ENCODE data around the gene FGF4. TPM values are rescaled to one million over a fixed set of nuclear protein-coding genes. Genes with fewer than 3 reads are reported as not detected.

FGF4 gene
- total RNA-seq, 6 donors from 2014 or later, result not detected

GRCh38 chr11:69819541-69820070, 44.5 kb upstream of the FGF4 start:
- WGBS, 2 donors, result 4 to 8% methylated on average over 19 to 31 of the region's 40 CpGs
- Histone ChIP-seq H3K36me3 (no peaks in the 10 kb centered on the region), H3K27me3 (peaks cover 0 to 34% (median 17%) of the 10 kb centered on the region in 4 donors), H3K4me3 (no peak overlapping the region), H3K4me1 (peaks cover 0 to 23% (median 0%) of the 10 kb centered on the region in 4 donors), H3K27ac (no peak overlapping the region), H3K9me3 (no peaks in the 10 kb centered on the region)
- peak in 1 of 2 donors; percentile 80 for DNase-seq
- ATAC-seq (ENCODE audit: low FRiP score in 2 of 2), result no peak
- TF ChIP-seq EP300 (IDR thresholded peaks at IDR 0.05) (no peak), CTCF (IDR thresholded peaks at IDR 0.05) (no peak), POLR2AphosphoS5 (IDR thresholded peaks at IDR 0.05) (no peak), POLR2A (IDR thresholded peaks at IDR 0.05) (no peak)

- ATAC-seq (ENCODE audit: low FRiP score in 2 of 2) (no peak), DNase-seq (peak in 1 of 2 donors; percentile 80)
- WGBS, 2 donors, result 3 to 4% methylated on average over 35 to 42 of the region's 105 CpGs
- no peak within 1 kb of the TSS for H3K4me3 ChIP-seq
- TF ChIP-seq POLR2A (IDR thresholded peaks at IDR 0.05), result no peak
- TF ChIP-seq EP300 (IDR thresholded peaks at IDR 0.05), result no peak
- no peak for TF ChIP-seq CTCF (IDR thresholded peaks at IDR 0.05)
- TF ChIP-seq POLR2AphosphoS5 (IDR thresholded peaks at IDR 0.05), result no peak
- no peak within 1 kb of the TSS for H3K27ac ChIP-seq
- peaks cover 0 to 34% (median 17%) of the 10 kb centered on the region in 4 donors for H3K27me3 ChIP-seq
- no peaks in the 10 kb centered on the region for H3K9me3 ChIP-seq
- H3K4me1 ChIP-seq, result peaks cover 0 to 23% (median 0%) of the 10 kb centered on the region in 4 donors
- no peaks in the 10 kb centered on the region for H3K36me3 ChIP-seq
Observed at GRCh38 chr11:69818603-69819441, 43.7 kb upstream of the FGF4 start, which contains the start of gene FGF3. Gene FGF3, minus strand, starts transcription at chr11:69819416. Its CDS starts 483 bp downstream, at chr11:69818933.

GRCh38 chr11:69818231-69818602, 43.1 kb upstream of the FGF4 start:
- Histone ChIP-seq H3K27me3 (peaks cover 0 to 34% (median 17%) of the 10 kb centered on the region in 4 donors), H3K27ac (no peak overlapping the region), H3K9me3 (no peaks in the 10 kb centered on the region), H3K36me3 (no peaks in the 10 kb centered on the region), H3K4me1 (peaks cover 0 to 23% (median 0%) of the 10 kb centered on the region in 4 donors), H3K4me3 (no peak overlapping the region)
- DNase-seq, result no peak
- no peak for ATAC-seq (ENCODE audit: low FRiP score in 2 of 2)
- WGBS, 2 donors, result 4 to 20% methylated on average over 4 to 14 of the region's 31 CpGs
- TF ChIP-seq CTCF (IDR thresholded peaks at IDR 0.05) (no peak), EP300 (IDR thresholded peaks at IDR 0.05) (no peak), POLR2A (IDR thresholded peaks at IDR 0.05) (no peak)

- no peak overlapping the region for H3K4me3 ChIP-seq
- peaks cover 0 to 34% (median 17%) of the 10 kb centered on the region in 4 donors for H3K27me3 ChIP-seq
- no peaks in the 10 kb centered on the region for H3K9me3 ChIP-seq
- WGBS, 2 donors, result 1 to 3% methylated on average over 24 to 65 of the region's 107 CpGs
- peaks cover 0 to 23% (median 0%) of the 10 kb centered on the region in 4 donors for H3K4me1 ChIP-seq
- TF ChIP-seq POLR2AphosphoS5 (IDR thresholded peaks at IDR 0.05), result no peak
- no peak for TF ChIP-seq CTCF (IDR thresholded peaks at IDR 0.05)
- TF ChIP-seq POLR2A (IDR thresholded peaks at IDR 0.05), result no peak
- TF ChIP-seq EP300 (IDR thresholded peaks at IDR 0.05), result no peak
- no peaks in the 10 kb centered on the region for H3K36me3 ChIP-seq
- no peak overlapping the region for H3K27ac ChIP-seq
- ATAC-seq (ENCODE audit: low FRiP score in 2 of 2) (no peak), DNase-seq (peak in 1 of 2 donors; percentile 82)
Observed at GRCh38 chr11:69817265-69818230, 42.4 kb upstream of the FGF4 start.

Measured in upper lobe of left lung (tissue), 6 donors.